ENCODE results near the gene TCF19.

TCF19 gene

GRCh38 chr6:31157513-31158139 is 763 bp upstream of the TCF19 start, which contains the start of gene CCHCR1 (continued):
- no peak for TF ChIP-seq PRDM4 (tag by site-specific recombination; IDR thresholded peaks at IDR 0.05)
- TF ChIP-seq ZNF600 (tag by site-specific recombination; IDR thresholded peaks at IDR 0.05): peak; percentile 69
- TF ChIP-seq ZNF248 (tag by site-specific recombination; IDR thresholded peaks at IDR 0.05): no peak
- TF ChIP-seq ZIC2 (tag by site-specific recombination; IDR thresholded peaks at IDR 0.05): peak; percentile 36
- TF ChIP-seq ZNF26 (tag by site-specific recombination; IDR thresholded peaks at IDR 0.05): no peak
- no peak for TF ChIP-seq ZNF350 (tag by site-specific recombination; IDR thresholded peaks at IDR 0.05)
- TF ChIP-seq ZNF837 (tag by site-specific recombination; IDR thresholded peaks at IDR 0.05): no peak
- TF ChIP-seq ZNF311 (tag by site-specific recombination; IDR thresholded peaks at IDR 0.05; ENCODE audit: borderline replicate concordance): no peak
- TF ChIP-seq YY2 (tag by site-specific recombination; IDR thresholded peaks at IDR 0.05): no peak
- TF ChIP-seq ZNF10 (tag by site-specific recombination; IDR thresholded peaks at IDR 0.05): no peak
- TF ChIP-seq ZNF266 (tag by site-specific recombination; IDR thresholded peaks at IDR 0.05; ENCODE audit: low read depth): no peak
- TF ChIP-seq GLI4 (tag by site-specific recombination; IDR thresholded peaks at IDR 0.05): no peak
- TF ChIP-seq KLF9 (tag by site-specific recombination; IDR thresholded peaks at IDR 0.05; ENCODE audit: low read depth): no peak

- CTCF ChIA-PET: interaction anchor here (0.6 to 2.0 kb wide), 18 partner anchors 14 to 676 kb away, joined by 3 to 11 read pairs (median 4); partner anchors contain the start of gene PSORS1C2
- peaks cover 23 to 69% of the 10 kb centered on the region in 2 experiments for H3K36me3 ChIP-seq (ENCODE audit: control insufficient read depth in 2 of 2, insufficient read depth in 1 of 2, low read length in 2 of 2)
- H3K4me3 ChIP-seq (ENCODE audit: low read depth, low read length): peak overlapping the region; percentile 62
- POLR2A ChIA-PET: interaction anchor here (0.6 to 1.6 kb wide), 13 partner anchors 13 to 542 kb away, joined by 3 to 7 read pairs (median 3); partner anchors contain the start of genes HLA-B, MRPS18B and PPP1R10
- H3K27ac ChIP-seq (ENCODE audit: extremely low read depth, low read depth, low read length): peak overlapping the region; percentile 70
- H3K4me1 ChIP-seq (ENCODE audit: control insufficient read depth, insufficient read depth, low read length): peaks cover 9% of the 10 kb centered on the region
- H3K9me3 ChIP-seq (ENCODE audit: control insufficient read depth, insufficient read depth, low read depth, low read length): no peaks in the 10 kb centered on the region
- TF ChIP-seq ZNF660 (tag by site-specific recombination; IDR thresholded peaks at IDR 0.05): 0 out of 2 replicates have a peak, but pooled peaks have one; percentile 18
- TF ChIP-seq ZFP37 (tag by site-specific recombination; IDR thresholded peaks at IDR 0.05): 0 out of 2 replicates have a peak, but pooled peaks have one; percentile 45
- 0 out of 2 replicates have a peak, but pooled peaks have one; percentile 17 for TF ChIP-seq KLF17 (tag by site-specific recombination; IDR thresholded peaks at IDR 0.05)
- peak; percentile 67 for TF ChIP-seq ZXDB (tag by site-specific recombination; IDR thresholded peaks at IDR 0.05)
- TF ChIP-seq IKZF3 (tag by site-specific recombination; IDR thresholded peaks at IDR 0.05): peak; percentile 53; the same call in 1 of the 2 replicates
- no peak; the same call in 1 of the 2 replicates for TF ChIP-seq ZBTB7A (tag by site-specific recombination; IDR thresholded peaks at IDR 0.05; ENCODE audit: low read depth)
- TF ChIP-seq KLF1 (tag by site-specific recombination; IDR thresholded peaks at IDR 0.05): peak; percentile 83
- peak; percentile 53; the same call in 1 of the 2 replicates for TF ChIP-seq KLF9 (tag by site-specific recombination; IDR thresholded peaks at IDR 0.05; ENCODE audit: low read depth)
- no peak for TF ChIP-seq ZNF645 (tag by site-specific recombination; IDR thresholded peaks at IDR 0.05)
- 0 out of 2 replicates have a peak, but pooled peaks have one; percentile 18 for TF ChIP-seq SCRT2 (tag by site-specific recombination; IDR thresholded peaks at IDR 0.05)
- TF ChIP-seq KLF8 (tag by site-specific recombination; IDR thresholded peaks at IDR 0.05): peak; percentile 57; the same call in 1 of the 2 replicates
- TF ChIP-seq ZBTB17 (tag by site-specific recombination; IDR thresholded peaks at IDR 0.05): peak; percentile 91
- TF ChIP-seq GFI1B (tag by site-specific recombination; IDR thresholded peaks at IDR 0.05): no peak
- no peak for TF ChIP-seq ZNF18 (tag by site-specific recombination; IDR thresholded peaks at IDR 0.05)
These were observed 770 bp downstream of the TCF19 start for GRCh38 chr6:31158863-31159855.
